Testis (tissue), 2 donors: Measurements from ENCODE around the gene EXOC7.

Experiments
- POLR2A ChIP-seq: fragments of 450-650 bp; IDR thresholded peaks from one replicate; pipeline ENCODE4 v1.6.1; 2017; ENCODE audit warnings: antibody characterized with exemption, mild to moderate bottlenecking, moderate library complexity
- TF ChIP-seq, protein P1 (sequence below), 3 experiments: fragments of 450-650 bp in 2 of 3; fragments of 200-600 bp in 1 of 3; sonication (generic) in 1 of 3; IDR thresholded peaks; one replicate each; pipeline ENCODE4 v1.5.1; 2016 to 2019; ENCODE audit warnings: antibody characterized with exemption in 3 of 3, mild to moderate bottlenecking in 2 of 3, moderate library complexity in 1 of 3

DNA sequence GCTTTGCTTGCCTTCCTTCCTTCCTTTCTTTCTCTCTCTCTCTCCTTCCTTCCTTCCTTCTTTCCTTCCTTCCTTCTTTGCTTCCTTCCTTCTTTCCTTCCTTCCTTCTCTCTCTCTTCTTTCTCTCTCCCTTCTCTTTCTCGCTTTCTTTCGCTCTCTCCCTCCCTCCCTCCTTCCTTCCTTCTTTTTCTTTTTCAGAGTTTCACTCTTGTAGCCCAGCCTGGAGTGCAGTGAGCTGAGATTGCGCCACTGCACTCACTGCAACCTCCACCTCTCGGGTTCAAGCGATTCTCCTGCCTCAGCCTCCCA is 19.6 kb upstream of the EXOC7 start:
- TF ChIP-seq POLR2A, result no peak
- TF ChIP-seq, protein P1, sequence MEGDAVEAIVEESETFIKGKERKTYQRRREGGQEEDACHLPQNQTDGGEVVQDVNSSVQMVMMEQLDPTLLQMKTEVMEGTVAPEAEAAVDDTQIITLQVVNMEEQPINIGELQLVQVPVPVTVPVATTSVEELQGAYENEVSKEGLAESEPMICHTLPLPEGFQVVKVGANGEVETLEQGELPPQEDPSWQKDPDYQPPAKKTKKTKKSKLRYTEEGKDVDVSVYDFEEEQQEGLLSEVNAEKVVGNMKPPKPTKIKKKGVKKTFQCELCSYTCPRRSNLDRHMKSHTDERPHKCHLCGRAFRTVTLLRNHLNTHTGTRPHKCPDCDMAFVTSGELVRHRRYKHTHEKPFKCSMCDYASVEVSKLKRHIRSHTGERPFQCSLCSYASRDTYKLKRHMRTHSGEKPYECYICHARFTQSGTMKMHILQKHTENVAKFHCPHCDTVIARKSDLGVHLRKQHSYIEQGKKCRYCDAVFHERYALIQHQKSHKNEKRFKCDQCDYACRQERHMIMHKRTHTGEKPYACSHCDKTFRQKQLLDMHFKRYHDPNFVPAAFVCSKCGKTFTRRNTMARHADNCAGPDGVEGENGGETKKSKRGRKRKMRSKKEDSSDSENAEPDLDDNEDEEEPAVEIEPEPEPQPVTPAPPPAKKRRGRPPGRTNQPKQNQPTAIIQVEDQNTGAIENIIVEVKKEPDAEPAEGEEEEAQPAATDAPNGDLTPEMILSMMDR (IDR thresholded peaks at IDR 0.05), result no peak
